ENCODE results near the gene IGSF23.
"Not testable (repeated sequence)": the region's sequence is repeated elsewhere in the genome, so short reads cannot be mapped to it uniquely, and the experiment has no call there.

Gene IGSF23

DNA sequence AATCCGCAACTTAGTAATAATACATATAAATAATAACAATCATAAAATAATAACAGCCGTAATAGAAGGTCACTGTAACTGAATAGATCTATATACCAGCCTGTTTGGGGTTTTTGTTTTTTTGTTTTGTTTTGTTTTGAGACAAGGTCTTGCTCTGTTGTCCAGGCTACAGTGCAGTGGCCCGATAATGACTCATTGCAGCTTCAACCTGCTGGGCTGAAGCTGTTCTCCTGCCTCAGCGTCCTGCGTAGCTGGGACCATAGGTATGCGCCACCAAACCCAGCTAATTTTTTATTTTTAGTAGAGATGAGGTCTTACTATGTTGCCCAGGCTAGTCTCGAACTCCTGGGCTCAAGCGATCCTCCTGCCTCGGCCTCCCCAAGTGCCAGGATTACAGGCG, 950 bp downstream of the IGSF23 start:
- DNase-seq = no peak

DNA sequence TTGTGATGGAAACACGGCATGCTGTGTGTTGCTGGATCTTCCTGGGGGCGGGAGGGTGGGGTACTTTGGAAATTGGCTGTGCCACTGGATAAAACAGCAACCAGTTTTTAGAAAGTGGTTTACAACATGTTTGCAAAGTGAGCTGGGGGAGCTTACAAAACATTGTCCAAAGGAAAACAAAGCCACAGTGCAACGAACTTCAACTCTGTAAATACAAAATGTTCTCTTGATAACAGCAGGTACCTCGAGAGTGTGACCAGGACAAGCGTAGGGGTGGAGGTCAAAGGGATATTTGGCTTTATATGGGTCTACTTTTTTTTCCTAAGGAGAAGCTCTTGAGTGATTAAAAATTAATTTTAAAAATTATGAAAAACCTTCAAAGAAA, 2.5 kb downstream of the IGSF23 start:
- no peak for DNase-seq

DNA sequence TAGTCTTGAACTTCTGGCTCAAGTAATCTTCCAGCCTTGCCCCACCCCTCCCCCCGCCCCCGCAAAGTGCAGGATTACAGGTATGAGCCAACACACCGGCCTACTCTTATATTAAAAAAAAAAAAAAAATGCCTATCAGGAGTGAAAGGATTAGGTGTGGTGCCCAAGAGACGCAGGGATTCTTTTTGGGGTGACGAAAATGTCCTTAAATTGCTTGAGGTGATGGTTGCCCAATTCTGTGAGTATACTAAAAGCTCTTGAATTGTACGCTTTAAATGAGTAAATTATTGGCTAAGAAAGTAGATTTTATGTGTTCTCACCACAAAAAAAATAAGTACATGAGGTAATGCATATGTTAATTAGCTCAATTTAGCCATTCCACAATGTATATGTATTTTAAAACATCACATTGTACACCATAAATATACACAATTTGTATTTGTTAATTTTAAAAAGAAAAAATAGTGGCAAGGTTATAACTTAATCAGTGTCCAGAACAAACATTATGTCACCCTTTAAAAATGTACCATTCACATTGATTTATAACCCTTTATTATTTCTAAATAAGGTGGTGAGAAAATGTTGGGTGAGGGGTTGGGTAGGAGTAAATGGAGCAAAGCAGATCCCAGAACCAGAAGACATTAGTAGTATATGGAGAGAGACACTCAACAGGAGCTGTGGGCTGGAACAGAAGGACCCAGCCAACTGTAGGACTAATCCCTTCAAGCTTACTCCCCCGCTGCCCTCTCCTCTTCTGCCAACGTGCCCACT, 3.9 kb downstream of the IGSF23 start:
- DNase-seq = peak; percentile 18

DNA sequence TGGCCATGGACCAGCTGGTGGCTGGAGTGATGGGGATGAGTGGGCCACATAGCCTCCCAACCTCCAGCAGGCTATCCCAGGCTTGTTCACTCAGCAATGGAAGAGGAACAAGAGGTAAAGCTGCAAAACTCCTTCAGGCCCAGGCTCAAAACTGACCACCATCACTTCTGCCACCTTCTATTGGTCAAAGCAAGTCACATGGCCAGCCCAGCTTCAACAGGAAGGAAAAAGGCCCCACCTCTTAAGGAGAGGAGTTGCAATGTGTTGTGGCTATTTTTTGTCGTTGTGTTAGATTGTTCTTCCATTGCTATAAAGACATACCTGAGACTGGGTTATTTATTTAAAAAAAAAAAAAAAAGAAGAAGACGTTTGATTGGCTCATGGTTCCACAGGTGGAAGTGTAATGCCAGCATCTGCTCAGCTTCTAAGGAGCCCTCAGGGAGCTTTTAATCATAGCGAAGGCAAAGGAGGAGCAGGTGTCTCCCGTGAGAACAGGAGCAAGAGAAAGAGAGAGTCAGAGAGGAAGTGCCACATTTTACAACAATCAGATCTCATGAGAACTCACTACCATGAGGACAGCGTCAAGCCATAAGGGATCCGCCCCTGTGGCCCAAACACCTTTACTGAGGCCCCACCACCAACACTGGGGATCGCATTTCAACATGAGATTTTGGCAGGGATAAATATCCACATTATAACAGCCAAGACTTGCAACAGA, 5.4 kb downstream of the IGSF23 start:
- DNase-seq = no peak

DNA sequence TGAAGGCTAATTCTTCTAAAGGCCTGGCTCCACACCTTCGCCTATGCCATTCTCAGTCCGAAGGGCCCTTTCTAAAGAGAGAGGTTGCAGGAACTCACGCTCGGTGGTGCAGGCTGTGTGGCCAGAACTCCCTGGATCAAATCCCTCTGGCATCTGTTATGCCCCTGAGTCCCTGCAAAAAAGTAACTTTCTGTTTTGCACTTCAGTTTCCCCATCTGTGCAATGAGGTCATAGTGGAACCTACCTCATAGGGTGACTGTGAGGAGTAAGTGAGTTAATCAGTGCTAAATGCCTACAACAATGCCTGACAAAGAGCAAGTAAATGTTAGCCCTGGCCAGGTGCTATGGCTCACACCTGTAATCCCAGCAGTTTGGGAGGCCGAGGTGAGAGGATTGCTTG, 7.3 kb downstream of the IGSF23 start:
- DNase-seq = peak; percentile 12

DNA sequence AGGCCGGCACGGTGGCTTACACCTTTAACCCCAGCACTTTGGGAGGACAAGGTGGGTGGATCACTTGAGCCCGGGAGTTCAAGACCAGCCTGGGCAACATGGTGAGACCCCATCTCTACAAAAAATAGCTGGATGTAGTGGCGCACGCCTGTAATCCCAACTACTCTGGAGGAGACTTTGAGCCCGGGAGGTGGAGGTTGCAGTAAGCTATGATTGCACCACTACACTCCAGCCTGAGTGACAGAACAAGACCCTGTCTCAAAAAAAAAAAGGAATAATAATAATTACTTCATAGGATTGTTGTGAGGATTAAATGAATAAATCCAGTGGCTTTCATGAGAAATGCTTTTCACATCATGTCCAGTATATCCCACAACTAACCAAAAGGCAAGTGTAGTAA, 8.0 kb downstream of the IGSF23 start:
- no peak for DNase-seq

DNA sequence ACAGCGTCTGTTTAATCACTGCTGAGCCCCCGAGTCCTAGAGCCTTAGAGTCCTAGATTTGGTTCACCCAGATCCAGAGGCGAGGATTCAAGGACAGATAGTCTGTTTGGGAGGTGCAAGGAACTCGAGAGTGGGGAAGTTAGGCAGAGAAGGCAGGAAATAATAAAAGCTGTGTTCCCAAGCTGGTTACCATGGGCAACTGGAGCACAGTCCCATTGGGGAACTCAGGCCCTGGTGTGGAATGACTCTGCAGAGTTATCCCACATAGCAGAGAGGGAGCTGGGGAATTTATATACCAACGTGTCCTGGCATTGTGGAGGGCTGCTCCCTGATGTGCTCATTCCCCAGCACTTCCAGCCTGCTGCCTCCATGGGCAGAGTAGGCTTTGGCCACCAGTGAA, 9.7 kb downstream of the IGSF23 start:
- peak; percentile 66 for DNase-seq

DNA sequence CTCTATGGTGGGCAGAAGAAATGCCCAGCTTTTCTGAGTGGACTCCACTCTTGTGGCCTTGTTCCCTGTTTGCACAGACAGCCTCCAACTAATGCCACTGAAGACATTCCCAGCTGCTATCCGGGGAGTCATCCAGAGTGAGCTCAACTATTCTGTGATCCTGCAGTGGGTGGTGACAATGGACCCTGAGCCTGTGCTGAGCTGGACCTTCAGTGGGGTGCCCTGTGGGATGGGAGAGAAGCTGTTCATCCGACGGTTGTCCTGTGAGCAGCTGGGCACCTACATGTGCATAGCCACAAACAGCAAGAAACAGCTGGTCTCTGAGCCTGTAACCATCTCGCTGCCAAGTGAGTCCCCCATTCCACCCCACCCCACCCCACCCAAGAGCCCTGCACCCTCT, 10.3 kb downstream of the IGSF23 start:
- no peak for DNase-seq

DNA sequence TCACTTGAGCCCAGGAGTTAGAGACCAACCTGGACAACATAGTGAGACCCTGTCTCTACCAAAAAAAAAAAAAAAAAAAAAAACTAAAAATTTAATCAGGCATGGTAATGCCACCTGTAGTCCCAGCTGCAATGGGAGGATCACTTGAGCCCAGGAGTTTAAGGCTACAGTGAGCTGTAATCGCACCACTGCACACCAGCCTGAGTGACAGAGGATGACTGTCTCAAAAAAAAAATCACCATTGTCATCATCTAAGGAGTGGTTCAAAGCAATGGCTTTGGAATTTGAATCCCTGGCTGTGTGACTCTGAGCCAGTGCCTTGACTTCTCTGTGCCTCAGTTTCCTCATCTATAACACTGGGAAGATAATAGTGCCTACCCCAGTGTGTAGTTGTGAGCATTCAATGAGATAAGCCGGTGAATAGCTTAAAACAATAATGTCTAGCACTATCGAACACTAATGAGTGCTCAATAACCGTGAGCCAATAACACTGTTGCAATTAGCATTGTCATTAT, 11.5 kb downstream of the IGSF23 start:
- no peak for DNase-seq

DNA sequence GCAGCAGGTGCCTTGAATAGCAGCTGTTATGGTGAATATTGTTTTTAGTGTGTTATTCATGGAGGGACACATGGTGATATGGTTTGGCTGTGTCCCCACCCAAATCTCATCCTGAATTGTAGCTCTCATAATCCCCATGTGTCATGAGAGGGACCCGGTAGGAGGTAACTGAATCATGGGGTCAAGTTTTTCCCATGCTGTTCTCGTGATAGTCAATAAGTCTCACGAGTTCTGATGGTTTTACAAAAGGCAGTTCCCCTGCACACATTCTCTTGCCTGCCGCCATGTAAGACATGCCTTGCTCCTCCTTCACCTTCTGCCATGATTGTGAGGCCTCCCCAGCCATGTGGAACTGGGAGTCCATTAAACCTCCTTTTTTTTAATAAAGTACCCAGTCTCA, 12.3 kb downstream of the IGSF23 start:
- peak; percentile 66 for DNase-seq

DNA sequence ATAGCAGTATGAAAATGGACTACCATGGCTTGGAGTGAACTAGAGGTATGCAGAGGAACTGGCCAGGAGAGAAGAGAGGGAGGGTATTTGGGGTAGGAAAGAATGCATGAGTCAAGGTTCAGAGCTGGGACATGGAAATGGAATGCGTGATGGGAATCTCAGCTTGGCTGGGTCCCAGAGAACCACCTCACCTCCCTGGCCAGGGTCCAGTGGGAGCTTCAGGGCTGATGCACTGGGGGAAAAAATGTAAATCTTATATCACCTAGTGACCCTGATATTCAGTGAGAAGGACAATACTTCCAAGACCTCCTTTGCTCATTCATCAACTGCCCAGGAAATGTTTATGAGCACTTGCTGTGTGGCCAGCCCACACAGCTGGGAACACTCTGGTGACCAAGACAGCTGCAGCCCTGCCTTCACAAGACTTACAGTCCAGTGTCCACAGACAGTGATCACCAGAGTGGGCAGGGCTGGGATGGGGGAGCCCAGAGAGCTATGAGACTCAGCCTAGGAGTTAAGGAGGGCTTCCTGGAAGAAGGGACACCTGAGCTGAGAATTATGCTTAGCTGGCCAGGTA, 12.8 kb downstream of the IGSF23 start:
- DNase-seq = peak; percentile 99

DNA sequence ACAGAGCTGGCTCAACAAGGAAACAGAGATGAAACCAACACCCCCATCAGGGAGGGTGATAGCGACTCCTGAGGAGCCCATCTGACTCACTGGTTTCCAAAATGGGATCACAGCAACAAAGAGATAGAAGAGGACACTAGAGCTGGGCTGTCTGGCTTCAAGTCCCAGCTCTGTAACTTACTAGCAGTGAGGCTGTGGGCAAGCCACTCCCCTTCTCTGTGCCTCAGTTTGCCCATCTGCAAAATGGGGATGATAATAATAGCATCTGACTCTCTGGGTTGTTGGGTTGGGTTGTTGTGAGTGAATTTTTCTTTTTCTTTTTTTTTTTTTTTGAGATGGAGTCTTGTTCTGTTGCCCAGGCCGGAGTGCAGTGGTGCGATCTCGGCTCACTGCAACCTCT, 14.3 kb downstream of the IGSF23 start:
- peak; percentile 37 for DNase-seq

DNA sequence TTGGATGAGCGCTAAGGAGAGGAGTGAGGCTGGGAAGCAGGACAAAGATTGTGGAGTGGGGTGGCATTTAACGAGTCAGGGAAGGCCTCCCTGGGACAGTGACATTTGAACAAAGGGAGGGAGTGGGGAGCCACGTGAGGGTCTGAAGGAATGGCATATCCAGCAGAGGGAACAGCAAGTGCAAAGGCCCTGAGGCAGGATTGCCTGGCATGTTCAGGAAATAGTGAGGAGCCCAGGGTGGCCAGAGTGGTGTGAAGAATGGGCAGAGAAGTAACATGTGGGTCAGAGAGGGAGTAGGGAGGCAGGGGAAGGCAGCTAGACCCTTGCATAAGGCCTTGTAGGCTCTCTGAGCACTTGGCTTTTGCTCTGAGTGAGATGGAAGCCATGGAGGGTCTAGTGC, 15.4 kb downstream of the IGSF23 start:
- no peak for DNase-seq

DNA sequence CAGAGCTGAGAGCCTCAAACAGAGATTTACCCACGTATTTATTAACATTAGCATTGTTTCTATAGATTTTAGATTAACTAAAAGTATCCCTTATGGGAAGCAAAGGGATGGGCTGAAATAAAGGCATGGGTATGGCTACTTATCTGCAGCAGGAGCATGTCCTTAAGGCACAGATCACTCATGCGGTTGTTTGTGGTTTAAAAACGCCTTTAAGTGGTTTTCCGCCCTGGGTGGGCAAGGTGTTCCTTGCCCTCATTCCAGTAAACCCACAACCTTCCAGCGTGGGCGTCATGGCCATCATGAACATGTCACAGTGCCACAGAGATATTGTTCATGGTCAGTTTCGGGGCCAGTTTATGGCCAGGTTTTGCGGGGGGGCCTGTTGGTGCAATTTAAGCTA, 18.2 kb downstream of the IGSF23 start:
- DNase-seq = not testable (repeated sequence)

DNA sequence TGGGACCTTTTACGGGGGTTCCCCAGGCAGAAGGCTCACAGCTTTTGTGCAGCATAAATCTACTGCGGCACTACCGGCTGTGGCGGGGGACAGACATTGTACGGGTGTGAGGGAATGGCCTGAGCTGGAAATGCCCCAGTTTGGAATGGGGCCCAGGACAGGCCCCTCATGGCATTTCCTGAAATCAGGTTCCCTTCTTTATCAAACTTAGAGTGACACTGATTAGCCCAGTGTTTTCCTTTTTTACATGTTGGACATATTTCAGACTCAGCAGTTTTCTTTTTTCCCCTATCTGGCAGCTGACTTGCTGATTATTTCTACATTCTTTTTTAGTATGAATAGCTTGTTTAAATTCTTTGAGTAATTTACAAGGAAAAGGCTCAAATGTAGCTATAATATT, 20.7 kb downstream of the IGSF23 start:
- not testable (repeated sequence) for DNase-seq

DNA sequence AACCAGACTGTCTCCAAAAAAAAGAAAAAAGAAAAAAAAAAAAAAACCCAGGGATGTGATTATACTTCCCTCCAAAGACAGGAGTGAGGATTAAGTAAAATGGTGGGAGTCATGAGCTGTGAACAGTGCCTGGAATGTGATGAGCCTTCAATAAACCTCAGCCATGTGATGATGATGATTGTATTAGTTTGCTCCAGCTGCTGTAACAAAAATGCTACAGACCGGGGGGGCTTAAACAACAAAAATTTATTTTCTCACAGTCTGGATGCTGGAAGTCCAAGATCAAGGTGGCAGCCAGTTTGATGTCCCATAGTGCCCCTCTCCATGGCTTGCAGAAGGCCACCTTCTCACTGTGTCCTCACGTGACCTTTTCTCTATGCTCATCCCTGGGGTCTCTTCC, 21.4 kb downstream of the IGSF23 start:
- DNase-seq = peak; percentile 26

DNA sequence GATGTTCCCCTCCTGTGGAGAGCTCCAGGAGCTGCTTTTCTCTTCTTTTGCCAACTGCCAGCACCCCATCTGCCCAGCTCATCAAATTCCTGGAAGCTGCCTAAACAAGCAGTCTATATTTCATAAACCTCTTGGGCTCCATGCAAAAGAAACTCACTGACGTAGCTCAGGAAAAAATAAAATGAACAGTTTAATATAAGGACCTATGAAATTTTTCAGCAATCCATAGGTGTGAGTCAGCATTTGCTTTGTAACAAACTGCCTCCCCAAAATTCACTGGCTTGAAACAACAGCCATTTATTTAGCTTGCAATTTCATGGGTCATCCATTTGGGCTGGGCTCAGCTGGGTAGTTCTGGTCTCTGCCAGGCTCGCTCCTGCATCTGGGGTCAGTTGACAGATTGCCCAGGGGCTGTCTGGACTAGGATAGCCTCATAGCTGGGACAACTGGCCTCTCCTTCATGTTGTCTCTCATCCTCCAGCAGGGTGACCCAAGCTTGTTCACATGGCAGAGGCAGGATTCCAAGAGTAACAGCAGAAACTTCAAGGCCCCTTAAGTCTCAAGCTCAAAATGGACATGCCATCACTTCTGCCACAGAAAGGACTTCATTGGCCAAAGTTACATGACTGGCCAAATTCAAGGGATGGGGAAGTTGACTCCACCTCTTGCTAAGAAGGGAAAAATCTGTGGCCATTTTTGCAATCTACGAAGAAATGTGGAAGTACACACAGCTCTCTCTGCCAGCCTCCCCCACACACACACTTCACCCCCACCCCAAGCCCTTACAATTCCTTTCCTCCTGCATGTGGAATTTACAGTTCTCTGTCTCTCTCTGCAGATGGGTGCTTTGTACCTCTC, 22.4 kb downstream of the IGSF23 start:
- DNase-seq = peak; percentile 72

DNA sequence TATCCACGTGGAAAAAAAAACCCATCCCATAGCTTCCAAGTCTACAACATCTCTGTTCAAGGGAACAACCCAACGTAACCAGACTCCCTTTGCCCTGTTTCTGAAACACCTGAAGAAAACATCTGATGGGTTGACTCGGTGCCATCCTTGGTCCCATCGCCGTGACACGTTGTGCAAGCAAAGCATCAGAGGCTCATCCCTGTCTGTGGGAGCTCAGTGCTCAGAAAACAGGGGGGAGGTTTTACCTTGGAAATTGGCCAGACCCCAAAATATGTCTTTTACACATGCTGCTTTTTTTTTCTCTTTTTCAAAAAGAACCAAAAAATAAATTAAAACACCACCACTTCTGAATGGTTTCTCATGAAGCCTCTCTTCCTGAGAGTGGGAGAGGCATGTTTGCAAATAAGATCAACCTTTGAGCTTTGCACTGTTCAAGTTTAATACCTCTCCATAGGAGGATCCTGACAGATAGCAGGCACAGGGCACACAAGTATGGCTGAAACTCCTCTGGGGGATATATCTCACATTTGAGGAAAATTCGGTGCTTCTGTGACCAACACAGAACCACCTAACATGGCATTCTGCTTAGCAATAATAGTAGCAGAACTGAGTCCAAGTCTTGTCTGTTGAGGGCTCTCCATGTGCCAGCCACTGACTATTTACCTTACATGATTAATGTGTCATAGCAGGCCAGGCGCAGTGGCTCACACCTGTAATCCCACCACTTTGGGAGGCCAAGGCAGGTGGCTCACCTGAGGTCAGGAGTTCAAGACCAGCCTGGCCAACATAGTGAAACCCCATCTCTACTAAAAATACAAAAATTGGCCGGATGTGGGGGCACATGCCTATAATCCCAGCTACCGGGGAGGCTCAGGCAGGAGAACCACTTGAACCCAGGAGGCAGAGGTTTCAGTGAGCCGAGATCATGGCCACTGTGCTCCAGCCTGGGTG, 23.4 kb downstream of the IGSF23 start:
- DNase-seq = no peak

DNA sequence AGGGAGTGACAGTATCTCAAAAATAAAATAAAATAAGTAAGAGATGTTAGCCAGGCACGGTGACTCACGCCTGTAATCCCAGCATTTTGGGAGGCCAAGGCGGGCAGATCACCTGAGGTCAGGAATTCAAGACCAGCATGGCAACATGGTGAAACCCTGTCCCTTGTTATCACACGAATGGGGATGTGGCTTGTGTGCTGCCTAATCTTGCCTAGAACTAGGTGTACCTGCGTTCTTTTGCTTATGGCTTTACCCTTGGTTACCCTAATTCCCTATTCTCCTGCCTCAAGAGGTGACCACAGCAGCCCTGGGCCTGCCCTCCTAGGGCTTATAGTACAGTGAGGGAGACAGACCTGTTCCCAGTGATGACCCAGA, 24.0 kb downstream of the IGSF23 start:
- no peak for DNase-seq

DNA sequence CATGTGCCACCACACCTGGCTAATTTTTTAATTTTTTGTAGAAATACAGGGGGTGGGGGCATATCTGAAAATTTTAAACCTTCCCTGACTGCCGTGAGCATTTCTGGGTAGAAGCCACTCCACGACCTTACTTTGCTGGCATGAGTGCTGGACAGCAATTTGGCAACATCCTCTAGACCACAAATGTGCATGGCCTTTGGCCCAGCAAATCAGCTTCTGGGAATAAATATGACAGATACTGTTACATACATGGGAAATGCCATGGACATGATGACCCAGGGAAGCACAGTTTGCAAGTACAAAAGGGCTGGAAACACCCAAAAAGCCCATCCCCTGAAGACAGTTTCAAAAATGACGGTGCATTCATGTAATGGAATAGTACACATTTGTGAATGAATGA, 27.2 kb downstream of the IGSF23 start:
- peak; percentile 69 for DNase-seq

DNA sequence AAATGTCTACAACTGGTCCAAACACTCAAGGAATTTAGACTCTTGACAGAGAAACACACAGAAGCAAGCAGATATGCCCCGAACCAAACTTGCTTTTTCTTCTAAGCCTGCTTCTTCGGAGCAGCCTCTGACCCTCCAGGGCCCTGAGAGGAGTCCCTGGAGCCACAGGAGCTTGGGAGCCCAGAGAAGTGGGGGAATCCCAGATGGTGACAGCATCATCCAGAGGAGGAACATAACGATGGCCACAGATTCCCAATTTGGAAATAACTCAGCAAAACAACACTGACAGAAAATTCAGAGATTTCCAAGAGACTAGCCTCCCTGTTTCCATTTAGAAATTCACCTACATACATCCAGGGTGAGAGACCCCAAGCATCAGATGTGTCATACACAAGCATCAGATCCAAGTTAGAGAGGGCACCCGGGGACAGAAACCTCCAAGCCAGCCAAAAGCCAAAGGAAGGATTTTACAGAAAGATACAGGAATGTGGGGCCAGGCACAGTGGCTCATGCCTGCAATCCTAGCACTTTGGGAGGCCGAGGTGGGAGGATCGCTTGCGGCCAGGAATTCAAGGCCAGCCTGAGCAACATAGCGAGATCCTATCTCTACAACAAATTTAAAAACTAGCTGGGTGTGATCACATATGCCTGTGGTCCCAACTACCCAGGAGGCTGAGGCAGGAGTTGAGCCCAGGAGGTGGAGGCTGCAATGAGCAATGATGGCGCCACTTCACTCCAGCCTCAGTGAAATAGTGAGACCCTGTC, 28.3 kb downstream of the IGSF23 start:
- no peak for DNase-seq

Data from fibroblast of skin of right biceps (primary cell).